Activated naive CD4-positive, alpha-beta T cell treated with anti-CD3 and anti-CD28 coated beads for 36 hours (primary cell): ENCODE results near the gene HSD17B14. TPM values are rescaled to one million over a fixed set of nuclear protein-coding genes. Genes with fewer than 3 reads are reported as not detected.
"Not testable (repeated sequence)": the region's sequence is repeated elsewhere in the genome, so short reads cannot be mapped to it uniquely, and the experiment has no call there.

ENCODE experiments used
- CTCF ChIA-PET: fragments of 350-600 bp; sonication (Branson Sonifier 250); formaldehyde crosslinking; loops from one replicate; lab custom pipeline; 2021; ENCODE audit warnings: antibody characterized with exemption; lab: Charles Lee
- DNase-seq: peaks from one replicate; pipeline ENCODE4 v3.0.0-alpha.2; 2020
- H3K27ac Mint-ChIP-seq: one replicate; pipeline ENCODE4 v1.8.0; 2021; ENCODE audit warnings: mild to moderate bottlenecking, mixed read lengths
- H3K27me3 Mint-ChIP-seq: one replicate; pipeline ENCODE4 v1.8.0; 2021; ENCODE audit warnings: low read depth, mixed read lengths
- H3K36me3 Mint-ChIP-seq: one replicate; pipeline ENCODE4 v1.8.0; 2021; ENCODE audit warnings: low read depth, mixed read lengths
- H3K4me1 Mint-ChIP-seq: one replicate; pipeline ENCODE4 v1.8.0; 2021; ENCODE audit warnings: low read depth, mixed read lengths
- H3K4me3 Mint-ChIP-seq: one replicate; pipeline ENCODE4 v1.8.0; 2021; ENCODE audit warnings: mild to moderate bottlenecking, moderate library complexity, mixed read lengths
- H3K9me3 Mint-ChIP-seq: one replicate; pipeline ENCODE4 v1.8.0; 2021; ENCODE audit warnings: mixed read lengths
- intact Hi-C: fragments of 100-400 bp; cut with micrococcal nuclease; formaldehyde crosslinking; loops from one replicate; pipeline ENCODE4 v1.15.1; 2023
- total RNA-seq, 2 experiments: library from RNA; stranded (reverse); gene quantifications; one replicate each; pipeline ENCODE4 v1.2.3, GENCODE V29; 2021

The HSD17B14 gene
- total RNA-seq, result under 1 TPM in 1 of 2 experiments, not detected in 1; 0.50 TPM

DNA sequence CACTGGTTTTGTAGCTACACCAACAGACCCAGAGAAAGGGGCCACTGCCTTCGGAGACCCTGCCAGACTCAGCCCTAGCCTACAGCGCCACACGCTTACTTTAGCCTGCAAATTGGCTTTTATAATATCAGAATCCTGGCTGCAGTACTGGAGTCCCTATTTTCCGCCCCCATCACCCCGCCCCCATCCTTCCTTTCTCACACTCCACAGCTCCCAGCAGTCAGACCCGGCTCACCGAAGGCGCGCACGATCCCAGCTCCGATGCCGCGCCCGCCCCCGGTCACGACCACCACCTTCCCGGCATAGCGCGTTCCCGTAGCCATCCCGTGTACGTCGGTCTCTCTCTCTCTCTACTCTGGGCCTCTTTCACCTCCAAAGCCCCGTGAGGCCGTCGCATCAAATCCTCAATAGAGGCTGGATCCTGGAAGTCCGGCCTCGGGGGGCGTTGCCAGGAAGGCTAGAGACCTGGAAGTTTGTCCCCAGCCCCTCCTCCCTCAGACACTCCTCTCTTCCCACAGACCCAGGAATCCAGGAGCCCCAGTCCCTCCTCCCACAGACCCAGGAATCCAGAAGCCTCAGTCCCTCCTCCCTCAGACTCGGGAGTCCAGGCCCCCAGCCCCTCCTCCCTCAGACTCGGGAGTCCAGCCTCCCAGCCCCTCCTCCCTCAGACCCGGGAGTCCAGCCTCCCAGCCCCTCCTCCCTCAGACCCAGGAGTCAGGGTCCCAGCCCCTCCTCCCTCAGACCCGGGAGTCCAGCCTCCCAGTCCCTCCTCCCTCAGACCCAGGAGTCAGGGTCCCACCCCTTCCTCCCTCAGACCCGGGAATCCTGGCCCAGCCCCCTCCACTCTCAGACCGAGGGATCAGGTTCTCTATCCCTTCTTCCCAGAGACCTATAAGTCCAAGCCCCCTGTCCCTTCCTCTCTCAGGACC lies at the start of gene HSD17B14:
Gene HSD17B14, minus strand, starts transcription at position 403 of the 929 bp plus-strand sequence. Its CDS starts 80 bp downstream, at position 323.
- Mint-ChIP-seq H3K9me3 (no peaks in the 10 kb centered on the region), H3K27me3 (peaks cover 2% of the 10 kb centered on the region), H3K4me1 (peaks cover 20% of the 10 kb centered on the region), H3K27ac (peak within 1 kb of the TSS; percentile 31), H3K4me3 (peak within 1 kb of the TSS; percentile 73), H3K36me3 (no peaks in the 10 kb centered on the region)
- intact Hi-C loops, result loop anchor here (5.0 kb wide), 1 partner anchor 329 kb away; no protein-coding TSS in a partner anchor
- no peak for DNase-seq
- CTCF ChIA-PET, result interaction anchor here (0.5 to 2.2 kb wide), 14 partner anchors 8 to 176 kb away, joined by 3 to 28 read pairs (median 4); partner anchors contain the start of gene BCAT2

- H3K27ac Mint-ChIP-seq, result no peak overlapping the region
- no peaks in the 10 kb centered on the region for H3K9me3 Mint-ChIP-seq
- H3K4me1 Mint-ChIP-seq, result peaks cover under 1% of the 10 kb centered on the region
- no peak overlapping the region for H3K4me3 Mint-ChIP-seq
- H3K36me3 Mint-ChIP-seq, result peaks cover 2% of the 10 kb centered on the region
- DNase-seq, result no peak
- intact Hi-C loops, result no loop called here
- CTCF ChIA-PET, result no interaction called here
- no peaks in the 10 kb centered on the region for H3K27me3 Mint-ChIP-seq
Observed at GRCh38 chr19:48883726-48884125, 47.4 kb upstream of the HSD17B14 start.

- no peaks in the 10 kb centered on the region for H3K9me3 Mint-ChIP-seq
- H3K27ac Mint-ChIP-seq, result no peak overlapping the region
- H3K36me3 Mint-ChIP-seq, result peaks cover 16% of the 10 kb centered on the region
- intact Hi-C loops, result no loop called here
- DNase-seq, result peak; percentile 32
- no peaks in the 10 kb centered on the region for H3K27me3 Mint-ChIP-seq
- peaks cover 17% of the 10 kb centered on the region for H3K4me1 Mint-ChIP-seq
- CTCF ChIA-PET, result no interaction called here
- no peak overlapping the region for H3K4me3 Mint-ChIP-seq
Observed at GRCh38 chr19:48881741-48882657, 45.7 kb upstream of the HSD17B14 start.

GRCh38 chr19:48879696-48880095 lies 43.4 kb upstream of the HSD17B14 start:
- CTCF ChIA-PET, result interaction anchor here (0.7 to 1.1 kb wide), 2 partner anchors 54 to 91 kb away, joined by 3 read pairs; no protein-coding TSS in a partner anchor
- not testable (repeated sequence) for H3K27ac Mint-ChIP-seq, H3K4me3 Mint-ChIP-seq, DNase-seq, H3K9me3 Mint-ChIP-seq, H3K27me3 Mint-ChIP-seq
- H3K36me3 Mint-ChIP-seq, result peaks cover 33% of the 10 kb centered on the region
- peaks cover 26% of the 10 kb centered on the region for H3K4me1 Mint-ChIP-seq
- intact Hi-C loops, result loop anchor here (10.0 kb wide), 3 partner anchors 235 to 625 kb away; partner anchors contain the start of genes C19orf73, CARD8, LIN7B and PPFIA3

DNA sequence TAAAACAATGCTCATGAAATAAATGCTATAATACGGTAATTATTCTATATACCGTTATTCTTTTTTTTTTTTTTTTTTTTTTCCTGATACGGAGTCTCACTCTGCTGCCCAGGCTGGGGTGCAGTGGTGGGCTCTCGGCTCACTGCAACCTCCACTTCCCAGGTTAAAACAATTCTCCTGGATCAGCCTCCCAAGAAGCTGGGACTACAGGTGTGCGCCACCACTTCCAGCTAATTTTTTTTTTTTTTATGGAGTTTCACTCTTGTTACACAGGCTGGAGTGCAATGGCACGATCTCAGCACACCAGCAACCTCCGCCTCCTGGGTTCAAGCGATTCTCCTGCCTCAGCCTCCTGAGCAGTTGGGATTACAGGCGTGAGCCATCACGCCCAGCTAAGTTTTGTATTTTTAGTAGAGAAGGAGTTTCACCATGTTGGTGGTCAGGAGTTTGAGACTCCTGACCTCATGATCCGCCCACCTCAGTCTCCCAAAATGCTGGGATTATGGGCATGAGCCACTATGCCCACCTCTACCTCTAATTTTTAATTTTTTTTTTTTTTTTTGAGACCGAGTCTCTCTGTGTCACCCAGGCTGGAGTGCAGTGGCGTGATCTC lies 42.8 kb upstream of the HSD17B14 start:
- H3K4me3 Mint-ChIP-seq, result no peak overlapping the region
- no peaks in the 10 kb centered on the region for H3K9me3 Mint-ChIP-seq
- peaks cover 31% of the 10 kb centered on the region for H3K4me1 Mint-ChIP-seq
- H3K27me3 Mint-ChIP-seq, result no peaks in the 10 kb centered on the region
- H3K27ac Mint-ChIP-seq, result no peak overlapping the region
- intact Hi-C loops, result loop anchor here (10.0 kb wide), 3 partner anchors 236 to 624 kb away; partner anchors contain the start of genes C19orf73, CARD8, LIN7B and PPFIA3
- CTCF ChIA-PET, result interaction anchor here (0.6 to 0.9 kb wide), 2 partner anchors 91 to 1903 kb away, joined by 3 to 4 read pairs; no protein-coding TSS in a partner anchor
- no peak for DNase-seq
- H3K36me3 Mint-ChIP-seq, result peaks cover 39% of the 10 kb centered on the region

DNA sequence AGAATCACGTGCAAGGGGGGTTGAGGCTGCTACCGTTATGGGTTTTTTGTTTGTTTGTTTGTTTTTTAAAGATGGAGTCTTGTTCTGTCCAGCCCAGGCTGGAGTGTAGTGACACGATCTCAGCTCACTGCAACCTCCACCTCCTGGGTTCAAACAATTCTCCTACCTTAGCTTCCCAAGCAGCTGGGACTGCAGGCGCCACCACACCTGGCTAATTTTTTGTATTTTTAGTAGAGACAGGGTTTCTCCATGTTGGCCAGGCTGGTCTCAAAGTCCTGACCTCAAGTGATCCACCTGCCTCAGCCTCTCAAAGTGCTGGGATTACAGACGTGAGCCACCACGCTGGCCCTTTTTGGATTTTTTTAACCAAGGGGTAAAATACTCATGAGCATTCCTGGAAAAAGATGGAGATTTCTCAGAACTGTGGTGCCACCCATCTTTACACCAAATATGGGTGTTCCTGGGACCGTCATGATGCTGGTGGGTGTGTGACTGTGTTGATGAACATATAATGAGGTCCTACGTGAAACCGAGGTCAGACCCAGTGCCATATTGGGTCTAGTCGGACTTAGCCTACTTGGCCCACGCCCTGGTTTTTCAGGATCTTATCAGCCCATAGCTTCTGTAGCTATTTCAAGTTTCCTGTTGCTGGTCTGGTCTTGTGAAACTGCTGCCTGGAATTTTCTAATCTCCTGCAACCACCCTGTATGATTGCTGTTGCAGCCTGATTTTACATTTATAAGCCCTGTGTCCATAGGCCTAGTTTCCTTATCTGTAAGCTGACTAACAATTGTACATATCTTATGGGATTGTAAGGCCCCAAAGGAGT lies 42.1 kb upstream of the HSD17B14 start:
- DNase-seq, result no peak
- Mint-ChIP-seq H3K27me3 (no peaks in the 10 kb centered on the region), H3K4me3 (no peak overlapping the region), H3K36me3 (peaks cover 46% of the 10 kb centered on the region), H3K27ac (peak overlapping the region; percentile 63), H3K4me1 (peaks cover 38% of the 10 kb centered on the region), H3K9me3 (no peaks in the 10 kb centered on the region)
- CTCF ChIA-PET, result interaction anchor here (0.6 to 0.9 kb wide), 2 partner anchors 92 to 1903 kb away, joined by 3 to 4 read pairs; no protein-coding TSS in a partner anchor
- intact Hi-C loops, result loop anchor here (10.0 kb wide), 3 partner anchors 236 to 624 kb away; partner anchors contain the start of genes C19orf73, CARD8, LIN7B and PPFIA3

DNA sequence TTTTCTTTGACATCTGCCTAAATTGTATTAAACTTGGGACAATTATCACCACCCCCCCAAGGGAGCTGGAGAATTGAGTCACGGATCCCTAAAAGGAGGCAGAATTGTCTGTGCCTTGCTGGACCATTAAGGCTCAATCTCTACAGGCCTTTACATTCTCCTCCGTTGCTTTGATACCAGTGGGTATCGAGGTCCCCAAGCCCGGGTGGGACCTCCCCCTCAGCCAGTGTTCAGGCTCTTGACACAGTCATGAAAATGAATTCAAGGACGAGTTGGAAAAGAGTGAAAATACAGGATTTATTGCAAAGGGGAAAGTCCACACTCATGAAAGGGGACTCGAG lies 41.5 kb upstream of the HSD17B14 start:
- no peak overlapping the region for H3K4me3 Mint-ChIP-seq
- H3K9me3 Mint-ChIP-seq, result no peaks in the 10 kb centered on the region
- peaks cover 52% of the 10 kb centered on the region for H3K36me3 Mint-ChIP-seq
- DNase-seq, result no peak
- H3K27ac Mint-ChIP-seq, result no peak overlapping the region
- intact Hi-C loops, result loop anchor here (10.0 kb wide), 3 partner anchors 237 to 623 kb away; partner anchors contain the start of genes C19orf73, CARD8, LIN7B and PPFIA3
- peaks cover 40% of the 10 kb centered on the region for H3K4me1 Mint-ChIP-seq
- CTCF ChIA-PET, result no interaction called here
- H3K27me3 Mint-ChIP-seq, result no peaks in the 10 kb centered on the region

GRCh38 chr19:48876043-48876981 lies 40.0 kb upstream of the HSD17B14 start:
- CTCF ChIA-PET, result interaction anchor here (2.9 kb wide), 1 partner anchor 94 kb away, joined by 11 read pairs; no protein-coding TSS in a partner anchor
- intact Hi-C loops, result loop anchor here (10.0 kb wide), 3 partner anchors 238 to 622 kb away; partner anchors contain the start of genes C19orf73, CARD8, LIN7B and PPFIA3

DNA sequence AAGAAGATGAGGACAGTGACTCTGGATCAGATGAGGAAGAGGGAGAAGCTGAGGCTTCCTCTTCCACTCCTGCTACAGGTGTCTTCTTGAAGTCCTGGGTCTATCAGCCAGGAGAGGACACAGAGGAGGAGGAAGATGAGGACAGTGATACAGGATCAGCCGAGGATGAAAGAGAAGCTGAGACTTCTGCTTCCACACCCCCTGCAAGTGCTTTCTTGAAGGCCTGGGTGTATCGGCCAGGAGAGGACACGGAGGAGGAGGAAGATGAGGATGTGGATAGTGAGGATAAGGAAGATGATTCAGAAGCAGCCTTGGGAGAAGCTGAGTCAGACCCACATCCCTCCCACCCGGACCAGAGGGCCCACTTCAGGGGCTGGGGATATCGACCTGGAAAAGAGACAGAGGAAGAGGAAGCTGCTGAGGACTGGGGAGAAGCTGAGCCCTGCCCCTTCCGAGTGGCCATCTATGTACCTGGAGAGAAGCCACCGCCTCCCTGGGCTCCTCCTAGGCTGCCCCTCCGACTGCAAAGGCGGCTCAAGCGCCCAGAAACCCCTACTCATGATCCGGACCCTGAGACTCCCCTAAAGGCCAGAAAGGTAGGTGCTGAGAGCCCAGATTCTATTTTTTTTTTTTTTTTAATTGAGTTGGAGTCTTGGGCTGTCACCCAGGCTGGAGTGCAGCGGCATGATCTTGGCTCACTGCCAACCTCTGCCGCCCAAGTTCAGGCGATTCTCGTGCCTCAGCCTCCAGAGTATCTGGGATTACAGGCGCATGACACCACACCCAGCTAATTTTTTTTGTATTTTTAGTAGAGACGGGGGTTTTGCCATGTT lies 38.2 kb upstream of the HSD17B14 start:
- intact Hi-C loops, result loop anchor here (1.0 to 10.0 kb wide), 10 partner anchors 15 to 620 kb away; partner anchors contain the start of genes BAX, BCAT2, C19orf73 and CARD8
- peak overlapping the region; percentile 99 for H3K4me3 Mint-ChIP-seq
- no peaks in the 10 kb centered on the region for H3K9me3 Mint-ChIP-seq
- H3K27ac Mint-ChIP-seq, result peak overlapping the region; percentile 99
- H3K36me3 Mint-ChIP-seq, result peaks cover 52% of the 10 kb centered on the region
- peaks cover 43% of the 10 kb centered on the region for H3K4me1 Mint-ChIP-seq
- CTCF ChIA-PET, result interaction anchor here (1.0 to 2.9 kb wide), 6 partner anchors 17 to 119 kb away, joined by 3 to 11 read pairs (median 4); partner anchors contain the start of genes GYS1 and RUVBL2
- DNase-seq, result peak; percentile 34
- no peaks in the 10 kb centered on the region for H3K27me3 Mint-ChIP-seq

More at GRCh38 chr19:48876043-48876981, 40.0 kb upstream of the HSD17B14 start:
- not testable (repeated sequence) for H3K9me3 Mint-ChIP-seq, H3K27me3 Mint-ChIP-seq
- Mint-ChIP-seq H3K36me3 (peaks cover 52% of the 10 kb centered on the region), H3K4me3 (peak overlapping the region; percentile 99), H3K4me1 (peaks cover 43% of the 10 kb centered on the region), H3K27ac (peak overlapping the region; percentile 99)
- DNase-seq, result peak; percentile 86
